ENCODE data around the gene CACNA2D4. TPM values are rescaled to one million over a fixed set of nuclear protein-coding genes. Genes with fewer than 3 reads are reported as not detected.

Gene CACNA2D4
- total and polyA plus RNA-seq, 2 donors (not counting 3 experiments of a cell fraction or from before 2014, with no cell fraction given), result 0.58 to 0.73 TPM

DNA sequence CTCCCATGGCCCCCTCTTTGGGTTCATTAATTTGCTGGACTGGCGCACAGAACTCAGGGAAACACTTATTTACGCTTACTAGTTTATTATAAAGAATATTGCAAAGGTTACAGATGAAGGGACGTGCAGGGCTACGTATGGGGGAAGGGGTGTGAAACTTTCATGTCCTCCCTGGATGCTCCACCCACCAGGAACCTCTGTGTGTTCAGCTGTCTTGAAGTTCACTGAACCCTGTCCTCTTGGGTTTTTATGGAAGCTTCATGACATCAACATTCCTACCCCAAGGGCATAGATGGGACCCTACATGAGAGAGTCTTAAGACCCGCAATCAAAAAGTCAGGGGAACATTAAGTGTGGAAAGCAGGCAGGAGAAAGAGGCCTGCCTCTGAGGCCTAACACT is 169.4 kb downstream of the CACNA2D4 start:
- BruUV-seq (replicated peaks), result no TSS peak
- H3K27ac ChIP-seq (ENCODE audit: insufficient read depth, low read depth, low read length), result no peak overlapping the region
- H3K4me2 ChIP-seq (ENCODE audit: insufficient read depth, low read length), result no peak overlapping the region
- peaks cover 7% of the 10 kb centered on the region for H3K4me1 ChIP-seq (ENCODE audit: control insufficient read depth, extremely low read depth, insufficient read depth, low read length)
- TF ChIP-seq GATA2 (IDR thresholded peaks at IDR 0.05; ENCODE audit: insufficient read depth, insufficient read length, low read depth, low read length) (no peak), FOS (IDR thresholded peaks at IDR 0.05; ENCODE audit: borderline replicate concordance, insufficient read depth, low read length) (no peak), POLR2A (IDR thresholded peaks at IDR 0.05; ENCODE audit: low read depth, low read length) (no peak), MYC (IDR thresholded peaks at IDR 0.05; ENCODE audit: low read depth, low read length) (no peak), POLR2AphosphoS5 (IDR thresholded peaks at IDR 0.05; ENCODE audit: insufficient read depth, low read depth, low read length) (no peak), EZH2 (IDR thresholded peaks at IDR 0.05; ENCODE audit: borderline replicate concordance, low read depth, low read length, severe bottlenecking) (no peak), JUN (IDR thresholded peaks at IDR 0.05; ENCODE audit: borderline replicate concordance, insufficient read depth, insufficient read length, low read depth) (no peak)
- TF ChIP-seq, protein P1, sequence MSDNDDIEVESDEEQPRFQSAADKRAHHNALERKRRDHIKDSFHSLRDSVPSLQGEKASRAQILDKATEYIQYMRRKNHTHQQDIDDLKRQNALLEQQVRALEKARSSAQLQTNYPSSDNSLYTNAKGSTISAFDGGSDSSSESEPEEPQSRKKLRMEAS (IDR thresholded peaks at IDR 0.05; ENCODE audit: insufficient read depth, insufficient read length), result no peak
- TF ChIP-seq, protein P2, sequence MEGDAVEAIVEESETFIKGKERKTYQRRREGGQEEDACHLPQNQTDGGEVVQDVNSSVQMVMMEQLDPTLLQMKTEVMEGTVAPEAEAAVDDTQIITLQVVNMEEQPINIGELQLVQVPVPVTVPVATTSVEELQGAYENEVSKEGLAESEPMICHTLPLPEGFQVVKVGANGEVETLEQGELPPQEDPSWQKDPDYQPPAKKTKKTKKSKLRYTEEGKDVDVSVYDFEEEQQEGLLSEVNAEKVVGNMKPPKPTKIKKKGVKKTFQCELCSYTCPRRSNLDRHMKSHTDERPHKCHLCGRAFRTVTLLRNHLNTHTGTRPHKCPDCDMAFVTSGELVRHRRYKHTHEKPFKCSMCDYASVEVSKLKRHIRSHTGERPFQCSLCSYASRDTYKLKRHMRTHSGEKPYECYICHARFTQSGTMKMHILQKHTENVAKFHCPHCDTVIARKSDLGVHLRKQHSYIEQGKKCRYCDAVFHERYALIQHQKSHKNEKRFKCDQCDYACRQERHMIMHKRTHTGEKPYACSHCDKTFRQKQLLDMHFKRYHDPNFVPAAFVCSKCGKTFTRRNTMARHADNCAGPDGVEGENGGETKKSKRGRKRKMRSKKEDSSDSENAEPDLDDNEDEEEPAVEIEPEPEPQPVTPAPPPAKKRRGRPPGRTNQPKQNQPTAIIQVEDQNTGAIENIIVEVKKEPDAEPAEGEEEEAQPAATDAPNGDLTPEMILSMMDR (IDR thresholded peaks at IDR 0.05; ENCODE audit: extremely low read depth in 1 of 2, insufficient read depth in 1 of 2, low read depth in 1 of 2, low read length in 2 of 2), result no peak
- no peak for DNase-seq (ENCODE audit: low read depth, low spot score)
- H3K9me3 ChIP-seq (replicated peaks; ENCODE audit: control insufficient read depth, insufficient read depth, low read length), result peaks cover 2% of the 10 kb centered on the region
- H3K79me2 ChIP-seq (ENCODE audit: control insufficient read depth, insufficient read depth, low read length), result peaks cover 40% of the 10 kb centered on the region
- H3K4me3 ChIP-seq (replicated peaks in 1 of 3; ENCODE audit: insufficient read depth in 1 of 3, low read depth in 1 of 3, low read length in 3 of 3), result no peak overlapping the region
- no peaks in the 10 kb centered on the region for H3K36me3 ChIP-seq (ENCODE audit: control insufficient read depth in 2 of 2, extremely low read depth in 1 of 2, insufficient read depth in 2 of 2, low read length in 2 of 2)
- H3K27me3 ChIP-seq (ENCODE audit: control insufficient read depth in 2 of 2, insufficient read depth in 2 of 2, low read length in 2 of 2), result no peaks in the 10 kb centered on the region
- FAIRE-seq, result no peak
- intact Hi-C loops (cut with micrococcal nuclease), result no loop called here
- dilution Hi-C loops (cut with MboI; ENCODE audit: extremely low pct_ligation_motif_present, low sequenced_read_pairs), result no loop called here
- H3K9me1 ChIP-seq (replicated peaks; ENCODE audit: control insufficient read depth, extremely low read depth, insufficient read depth, low read length), result no peaks in the 10 kb centered on the region
- ChIA-PET CTCF (no interaction called here), POLR2A (no interaction called here)
- peaks cover 2% of the 10 kb centered on the region for H4K20me1 ChIP-seq (replicated peaks; ENCODE audit: control insufficient read depth, extremely low read depth, insufficient read depth, low read length)
- H3K9ac ChIP-seq (replicated peaks; ENCODE audit: extremely low read depth, insufficient read depth, low read length), result no peak overlapping the region
- H2AFZ ChIP-seq (ENCODE audit: low read depth, low read length), result no peak overlapping the region

All from endothelial cell of umbilical vein (primary cell).